K562 (cell line): ENCODE results near the gene UBE2M. TPM values are rescaled to one million over a fixed set of nuclear protein-coding genes. Genes with fewer than 3 reads are reported as not detected.

ENCODE experiments used
- BCOR ChIP-seq: fragments of 450-650 bp; IDR thresholded peaks from 2 replicates; pipeline ENCODE4 v1.6.1; 2016
- CCAR2 ChIP-seq: fragments of 200-400 bp; formaldehyde crosslinking; IDR thresholded peaks from 2 replicates; pipeline ENCODE4 v1.6.1; 2017; ENCODE audit warnings: mild to moderate bottlenecking, low read depth, low read length
- CREBBP ChIP-seq: IDR thresholded peaks from one replicate; pipeline ENCODE4 v1.6.1; 2012; ENCODE audit warnings: low read depth, mild to moderate bottlenecking, control low read depth, inconsistent platforms, low read length
- GABPA ChIP-seq: fragments of 200-800 bp; sonication (Bioruptor generic); conservative IDR thresholded peaks from 2 replicates; pipeline ENCODE4 v1.6.1; 2016; ENCODE audit warnings: low read depth, missing genetic modification characterization, missing compliant biosample characterization
- GABPB2 ChIP-seq: fragments of 250-450 bp; sonication (Bioruptor Pico); conservative IDR thresholded peaks from 2 replicates; pipeline ENCODE4 v1.5.1; 2021; ENCODE audit warnings: mild to moderate bottlenecking
- HDAC1 ChIP-seq, 2 experiments: fragments of 450-650 bp; IDR thresholded peaks; 2 replicates each; pipeline ENCODE4 v1.6.1; 2016 to 2017; ENCODE audit warnings: inconsistent platforms in 1 of 2, mild to moderate bottlenecking in 1 of 2, moderate library complexity in 1 of 2
- HDAC8 ChIP-seq: fragments of 450-650 bp; IDR thresholded peaks from 2 replicates; pipeline ENCODE4 v1.6.1; 2016; ENCODE audit warnings: mild to moderate bottlenecking, missing genetic modification characterization, moderate library complexity, missing compliant biosample characterization
- MECOM ChIP-seq: fragments of 250-450 bp; sonication (Bioruptor Pico); IDR thresholded peaks from 2 replicates; pipeline ENCODE4 v1.8.0; 2022; ENCODE audit warnings: inconsistent platforms
- POLR2AphosphoS2 ChIP-seq: IDR thresholded peaks from 2 replicates; pipeline ENCODE4 v1.6.1; 2012; ENCODE audit warnings: low read length, improper control_type of control experiment
- RCOR1 ChIP-seq, 2 experiments: IDR thresholded peaks; 2 replicates each; pipeline ENCODE4 v1.6.1; 2012; ENCODE audit warnings: low read depth in 2 of 2, low read length in 2 of 2, borderline replicate concordance in 1 of 2, improper control_type of control experiment in 1 of 2
- SIN3A ChIP-seq, 2 experiments: fragments of 150-350 bp in 1 of 2; IDR thresholded peaks; 2 replicates each; pipeline ENCODE4 v1.6.1; 2011 to 2016; ENCODE audit warnings: borderline replicate concordance in 2 of 2, low read depth in 2 of 2, low read length in 2 of 2, mild to moderate bottlenecking in 2 of 2, moderate library complexity in 2 of 2; ENCODE audit not compliant: control insufficient read depth in 1 of 2
- SMARCC2 ChIP-seq: fragments of 450-650 bp; IDR thresholded peaks from 2 replicates; pipeline ENCODE4 v1.6.1; 2017; ENCODE audit warnings: antibody characterized with exemption, moderate library complexity, mild to moderate bottlenecking, low read depth
- TRIM24 ChIP-seq, 2 experiments: fragments of 450-650 bp; IDR thresholded peaks; 2 replicates each; pipeline ENCODE4 v1.6.1; 2016
- ZBTB17 ChIP-seq: fragments of 450-650 bp; formaldehyde crosslinking; IDR thresholded peaks from 2 replicates; pipeline ENCODE4 v1.4.0; 2020; ENCODE audit warnings: mild to moderate bottlenecking
- ZNF584 ChIP-seq: fragments of 200-800 bp; sonication (Bioruptor generic); IDR thresholded peaks from 2 replicates; pipeline ENCODE4 v1.6.1; 2016; ENCODE audit warnings: low read depth, mild to moderate bottlenecking, missing genetic modification characterization, missing compliant biosample characterization
- polyA plus RNA-seq, 8 experiments: library from polyadenylated mRNA; depleted of rRNA in 4 of 8; stranded (reverse) in 5 of 8; unstranded in 3 of 8; fragments of >200 nt; fragmentation: Nextera tagmentation in 2 of 8; fragmentation: Illumina TruSeq in 1 of 8; extraction: Ambion mirVana in 2 of 8; extraction: Trizol in 1 of 8; gene quantifications; 2 replicates each; pipeline versions ENCODE4 v1.2.1 to v1.2.3, GENCODE V29; 2011 to 2014; ENCODE audit warnings: inconsistent platforms in 1 of 8, missing spikeins in 1 of 8
- total RNA-seq, 7 experiments: library from RNA; depleted of rRNA in 6 of 7; stranded (reverse); fragments of >200 nt in 6 of 7; fragmentation: Illumina TruSeq in 2 of 7; extraction: Trizol in 2 of 7; gene quantifications; 2 replicates each; pipeline versions ENCODE4 v1.2.1 to v1.2.3, GENCODE V29; 2011 to 2021; ENCODE audit warnings: low replicate concordance in 1 of 7
- TF ChIP-seq, protein P1 (sequence below): sonication (generic); formaldehyde crosslinking; IDR thresholded peaks from 2 replicates; pipeline ENCODE4 v1.8.1; 2023; ENCODE audit warnings: missing genetic modification reagents, mild to moderate bottlenecking, borderline replicate concordance
- TF ChIP-seq, protein P2 (sequence below): fragments of 250-450 bp; sonication (Bioruptor Pico); IDR thresholded peaks from 2 replicates; pipeline ENCODE4 v1.5.0; 2020; ENCODE audit warnings: mild to moderate bottlenecking
- TF ChIP-seq, protein P3 (sequence below): fragments of 450-650 bp; conservative IDR thresholded peaks from 2 replicates; pipeline ENCODE4 v1.6.1; 2016; ENCODE audit warnings: missing genetic modification characterization, low read depth, mild to moderate bottlenecking, missing compliant biosample characterization, moderate library complexity
- TF ChIP-seq, protein P4 (sequence below): fragments of 450-650 bp; IDR thresholded peaks from 2 replicates; pipeline ENCODE4 v1.6.1; 2016; ENCODE audit warnings: low read depth, mild to moderate bottlenecking, moderate library complexity

Gene UBE2M
- total and polyA plus RNA-seq, 9 of the 15 experiments (the other 6 are each of a cell fraction or from before 2014, with no cell fraction given), result 0.92 to 163 (median 85.7) TPM

DNA sequence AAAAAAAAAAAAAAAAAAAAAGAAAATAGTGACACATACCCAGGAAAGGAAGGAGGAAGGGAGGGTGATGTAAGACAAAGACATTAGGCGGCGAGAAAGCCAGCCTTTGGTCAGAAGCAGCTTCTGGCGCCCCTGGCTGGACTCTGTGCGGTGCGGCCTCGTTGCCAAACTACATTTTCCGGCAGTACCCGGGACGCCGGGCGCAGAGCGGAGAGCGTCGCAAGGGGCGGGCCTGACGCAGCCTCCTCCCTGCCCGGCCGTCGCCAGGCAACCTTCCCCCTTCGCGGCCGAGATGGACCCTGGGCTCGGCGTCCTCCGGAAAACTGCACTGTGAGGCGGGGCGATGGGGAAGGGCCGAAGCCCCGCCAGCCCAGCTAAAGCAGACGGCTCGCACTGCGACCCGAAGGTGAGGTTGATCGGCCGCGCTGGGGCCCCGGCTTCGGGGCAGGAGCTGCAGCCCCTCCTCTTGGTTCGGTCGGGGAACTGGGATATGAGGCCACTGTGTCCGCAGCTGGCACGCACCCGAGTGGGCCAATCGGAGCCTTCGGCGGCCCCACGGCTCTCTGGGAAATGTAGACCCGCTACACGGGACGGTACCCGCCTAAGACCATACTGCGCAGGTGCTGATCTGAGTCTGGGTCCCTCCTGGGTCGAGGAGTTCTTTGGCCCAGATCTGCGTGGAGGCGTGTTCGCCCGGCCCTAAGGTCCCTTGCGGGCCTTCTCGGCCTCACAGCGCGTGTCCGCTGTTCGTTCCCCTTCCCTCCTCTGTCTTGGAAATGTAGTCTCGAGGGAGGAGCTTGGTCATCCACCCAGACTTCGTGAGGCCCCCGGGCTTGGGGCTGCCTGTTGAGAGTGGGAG is 17.0 kb upstream of the UBE2M start (continued):
- TF ChIP-seq ZNF584 (CRISPR knock-in tag) (no peak), BCOR (no peak), ZBTB17 (peak; percentile 82), MECOM (no peak), TRIM24 (IDR thresholded peaks at IDR 0.05) (no peak), RCOR1 (IDR thresholded peaks at IDR 0.05; ENCODE audit: borderline replicate concordance in 1 of 2, low read depth in 2 of 2, low read length in 2 of 2) (peak in 1 of 2 experiments; percentile 2; a peak in 1 of 4 replicates), GABPA (tag) (peak; percentile 35; the same call in 1 of the 2 replicates), HDAC1 (IDR thresholded peaks at IDR 0.05) (peak in 1 of 2 experiments; percentile 75; a peak in 2 of 4 replicates), HDAC8 (tag) (no peak), CCAR2 (no peak), SMARCC2 (no peak), CREBBP (no peak), SIN3A (IDR thresholded peaks at IDR 0.05; ENCODE audit: borderline replicate concordance in 2 of 2, control insufficient read depth in 1 of 2, low read depth in 2 of 2, low read length in 2 of 2) (peak in 1 of 2 experiments; percentile 43; a peak in 1 of 4 replicates), POLR2AphosphoS2 (peak; percentile 41; the same call in 1 of the 2 replicates), GABPB2 (CRISPR knock-in tag) (no peak)
- TF ChIP-seq, protein P1, sequence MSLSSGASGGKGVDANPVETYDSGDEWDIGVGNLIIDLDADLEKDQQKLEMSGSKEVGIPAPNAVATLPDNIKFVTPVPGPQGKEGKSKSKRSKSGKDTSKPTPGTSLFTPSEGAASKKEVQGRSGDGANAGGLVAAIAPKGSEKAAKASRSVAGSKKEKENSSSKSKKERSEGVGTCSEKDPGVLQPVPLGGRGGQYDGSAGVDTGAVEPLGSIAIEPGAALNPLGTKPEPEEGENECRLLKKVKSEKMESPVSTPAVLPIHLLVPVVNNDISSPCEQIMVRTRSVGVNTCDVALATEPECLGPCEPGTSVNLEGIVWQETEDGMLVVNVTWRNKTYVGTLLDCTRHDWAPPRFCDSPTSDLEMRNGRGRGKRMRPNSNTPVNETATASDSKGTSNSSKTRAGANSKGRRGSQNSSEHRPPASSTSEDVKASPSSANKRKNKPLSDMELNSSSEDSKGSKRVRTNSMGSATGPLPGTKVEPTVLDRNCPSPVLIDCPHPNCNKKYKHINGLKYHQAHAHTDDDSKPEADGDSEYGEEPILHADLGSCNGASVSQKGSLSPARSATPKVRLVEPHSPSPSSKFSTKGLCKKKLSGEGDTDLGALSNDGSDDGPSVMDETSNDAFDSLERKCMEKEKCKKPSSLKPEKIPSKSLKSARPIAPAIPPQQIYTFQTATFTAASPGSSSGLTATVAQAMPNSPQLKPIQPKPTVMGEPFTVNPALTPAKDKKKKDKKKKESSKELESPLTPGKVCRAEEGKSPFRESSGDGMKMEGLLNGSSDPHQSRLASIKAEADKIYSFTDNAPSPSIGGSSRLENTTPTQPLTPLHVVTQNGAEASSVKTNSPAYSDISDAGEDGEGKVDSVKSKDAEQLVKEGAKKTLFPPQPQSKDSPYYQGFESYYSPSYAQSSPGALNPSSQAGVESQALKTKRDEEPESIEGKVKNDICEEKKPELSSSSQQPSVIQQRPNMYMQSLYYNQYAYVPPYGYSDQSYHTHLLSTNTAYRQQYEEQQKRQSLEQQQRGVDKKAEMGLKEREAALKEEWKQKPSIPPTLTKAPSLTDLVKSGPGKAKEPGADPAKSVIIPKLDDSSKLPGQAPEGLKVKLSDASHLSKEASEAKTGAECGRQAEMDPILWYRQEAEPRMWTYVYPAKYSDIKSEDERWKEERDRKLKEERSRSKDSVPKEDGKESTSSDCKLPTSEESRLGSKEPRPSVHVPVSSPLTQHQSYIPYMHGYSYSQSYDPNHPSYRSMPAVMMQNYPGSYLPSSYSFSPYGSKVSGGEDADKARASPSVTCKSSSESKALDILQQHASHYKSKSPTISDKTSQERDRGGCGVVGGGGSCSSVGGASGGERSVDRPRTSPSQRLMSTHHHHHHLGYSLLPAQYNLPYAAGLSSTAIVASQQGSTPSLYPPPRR (CRISPR knock-in tag), result no peak
- TF ChIP-seq, protein P2, sequence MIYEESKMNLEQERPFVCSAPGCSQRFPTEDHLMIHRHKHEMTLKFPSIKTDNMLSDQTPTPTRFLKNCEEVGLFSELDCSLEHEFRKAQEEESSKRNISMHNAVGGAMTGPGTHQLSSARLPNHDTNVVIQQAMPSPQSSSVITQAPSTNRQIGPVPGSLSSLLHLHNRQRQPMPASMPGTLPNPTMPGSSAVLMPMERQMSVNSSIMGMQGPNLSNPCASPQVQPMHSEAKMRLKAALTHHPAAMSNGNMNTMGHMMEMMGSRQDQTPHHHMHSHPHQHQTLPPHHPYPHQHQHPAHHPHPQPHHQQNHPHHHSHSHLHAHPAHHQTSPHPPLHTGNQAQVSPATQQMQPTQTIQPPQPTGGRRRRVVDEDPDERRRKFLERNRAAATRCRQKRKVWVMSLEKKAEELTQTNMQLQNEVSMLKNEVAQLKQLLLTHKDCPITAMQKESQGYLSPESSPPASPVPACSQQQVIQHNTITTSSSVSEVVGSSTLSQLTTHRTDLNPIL (CRISPR knock-in tag), result no peak
- TF ChIP-seq, protein P3, sequence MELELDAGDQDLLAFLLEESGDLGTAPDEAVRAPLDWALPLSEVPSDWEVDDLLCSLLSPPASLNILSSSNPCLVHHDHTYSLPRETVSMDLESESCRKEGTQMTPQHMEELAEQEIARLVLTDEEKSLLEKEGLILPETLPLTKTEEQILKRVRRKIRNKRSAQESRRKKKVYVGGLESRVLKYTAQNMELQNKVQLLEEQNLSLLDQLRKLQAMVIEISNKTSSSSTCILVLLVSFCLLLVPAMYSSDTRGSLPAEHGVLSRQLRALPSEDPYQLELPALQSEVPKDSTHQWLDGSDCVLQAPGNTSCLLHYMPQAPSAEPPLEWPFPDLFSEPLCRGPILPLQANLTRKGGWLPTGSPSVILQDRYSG, result no peak; the same call in 1 of the 2 replicates
- TF ChIP-seq, protein P4, sequence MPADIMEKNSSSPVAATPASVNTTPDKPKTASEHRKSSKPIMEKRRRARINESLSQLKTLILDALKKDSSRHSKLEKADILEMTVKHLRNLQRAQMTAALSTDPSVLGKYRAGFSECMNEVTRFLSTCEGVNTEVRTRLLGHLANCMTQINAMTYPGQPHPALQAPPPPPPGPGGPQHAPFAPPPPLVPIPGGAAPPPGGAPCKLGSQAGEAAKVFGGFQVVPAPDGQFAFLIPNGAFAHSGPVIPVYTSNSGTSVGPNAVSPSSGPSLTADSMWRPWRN, result no peak
